Esophagus muscularis mucosa (tissue), 4 donors: ENCODE results near the gene SMIM35.

Experiments used
- EP300 ChIP-seq: sonication (generic); formaldehyde crosslinking; IDR thresholded peaks from one replicate; pipeline ENCODE4 v1.6.1; 2017; ENCODE audit warnings: antibody characterized with exemption
- POLR2A ChIP-seq: fragments of 450-650 bp; IDR thresholded peaks from one replicate; pipeline ENCODE4 v1.6.1; 2017; ENCODE audit warnings: antibody characterized with exemption, moderate library complexity, mild to moderate bottlenecking, low read depth
- POLR2AphosphoS5 ChIP-seq, 2 donors: sonication (generic); formaldehyde crosslinking; IDR thresholded peaks; one replicate each; pipeline ENCODE4 v1.6.1; 2017; ENCODE audit warnings: antibody characterized with exemption in 2 of 2
- TF ChIP-seq, protein P1 (sequence below), 3 experiments: fragments of 200-600 bp in 2 of 3; fragments of 450-650 bp in 1 of 3; sonication (generic) in 2 of 3; IDR thresholded peaks; one replicate each; pipeline ENCODE4 v1.5.1; 2017 to 2019; ENCODE audit warnings: antibody characterized with exemption in 3 of 3, mild to moderate bottlenecking in 2 of 3, moderate library complexity in 1 of 3

DNA sequence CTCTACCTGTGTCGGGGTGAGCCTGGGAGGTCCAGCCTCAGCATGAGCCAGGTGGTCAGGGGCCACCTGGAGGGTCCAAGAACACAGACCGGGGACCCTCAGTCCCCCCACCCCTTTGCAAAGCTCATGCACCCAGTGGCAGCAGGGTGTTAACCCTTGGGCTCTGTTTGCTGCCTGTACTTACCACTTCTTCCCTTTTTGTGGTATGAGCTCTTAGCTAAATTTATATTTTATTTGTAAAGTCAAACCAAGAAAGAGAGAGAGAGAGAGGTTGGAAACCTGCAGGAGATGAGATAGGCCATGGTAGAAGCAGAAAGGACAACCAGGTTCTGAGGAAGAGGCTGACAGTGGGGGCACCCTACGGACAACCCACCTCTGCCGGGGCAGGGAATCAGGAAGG is 70.7 kb downstream of the SMIM35 start:
- TF ChIP-seq EP300 (no peak), POLR2A (no peak), POLR2AphosphoS5 (IDR thresholded peaks at IDR 0.05) (no peak)
- TF ChIP-seq, protein P1, sequence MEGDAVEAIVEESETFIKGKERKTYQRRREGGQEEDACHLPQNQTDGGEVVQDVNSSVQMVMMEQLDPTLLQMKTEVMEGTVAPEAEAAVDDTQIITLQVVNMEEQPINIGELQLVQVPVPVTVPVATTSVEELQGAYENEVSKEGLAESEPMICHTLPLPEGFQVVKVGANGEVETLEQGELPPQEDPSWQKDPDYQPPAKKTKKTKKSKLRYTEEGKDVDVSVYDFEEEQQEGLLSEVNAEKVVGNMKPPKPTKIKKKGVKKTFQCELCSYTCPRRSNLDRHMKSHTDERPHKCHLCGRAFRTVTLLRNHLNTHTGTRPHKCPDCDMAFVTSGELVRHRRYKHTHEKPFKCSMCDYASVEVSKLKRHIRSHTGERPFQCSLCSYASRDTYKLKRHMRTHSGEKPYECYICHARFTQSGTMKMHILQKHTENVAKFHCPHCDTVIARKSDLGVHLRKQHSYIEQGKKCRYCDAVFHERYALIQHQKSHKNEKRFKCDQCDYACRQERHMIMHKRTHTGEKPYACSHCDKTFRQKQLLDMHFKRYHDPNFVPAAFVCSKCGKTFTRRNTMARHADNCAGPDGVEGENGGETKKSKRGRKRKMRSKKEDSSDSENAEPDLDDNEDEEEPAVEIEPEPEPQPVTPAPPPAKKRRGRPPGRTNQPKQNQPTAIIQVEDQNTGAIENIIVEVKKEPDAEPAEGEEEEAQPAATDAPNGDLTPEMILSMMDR (IDR thresholded peaks at IDR 0.05) = no peak
